GM19193 (cell line): ENCODE data around the gene PDZD7.

Experiments
- POLR2A ChIP-seq: IDR thresholded peaks from 4 replicates; pipeline ENCODE4 v1.6.1; 2011; ENCODE audit not compliant: insufficient read depth, insufficient read length; ENCODE audit errors: extremely low read depth

The PDZD7 gene

DNA sequence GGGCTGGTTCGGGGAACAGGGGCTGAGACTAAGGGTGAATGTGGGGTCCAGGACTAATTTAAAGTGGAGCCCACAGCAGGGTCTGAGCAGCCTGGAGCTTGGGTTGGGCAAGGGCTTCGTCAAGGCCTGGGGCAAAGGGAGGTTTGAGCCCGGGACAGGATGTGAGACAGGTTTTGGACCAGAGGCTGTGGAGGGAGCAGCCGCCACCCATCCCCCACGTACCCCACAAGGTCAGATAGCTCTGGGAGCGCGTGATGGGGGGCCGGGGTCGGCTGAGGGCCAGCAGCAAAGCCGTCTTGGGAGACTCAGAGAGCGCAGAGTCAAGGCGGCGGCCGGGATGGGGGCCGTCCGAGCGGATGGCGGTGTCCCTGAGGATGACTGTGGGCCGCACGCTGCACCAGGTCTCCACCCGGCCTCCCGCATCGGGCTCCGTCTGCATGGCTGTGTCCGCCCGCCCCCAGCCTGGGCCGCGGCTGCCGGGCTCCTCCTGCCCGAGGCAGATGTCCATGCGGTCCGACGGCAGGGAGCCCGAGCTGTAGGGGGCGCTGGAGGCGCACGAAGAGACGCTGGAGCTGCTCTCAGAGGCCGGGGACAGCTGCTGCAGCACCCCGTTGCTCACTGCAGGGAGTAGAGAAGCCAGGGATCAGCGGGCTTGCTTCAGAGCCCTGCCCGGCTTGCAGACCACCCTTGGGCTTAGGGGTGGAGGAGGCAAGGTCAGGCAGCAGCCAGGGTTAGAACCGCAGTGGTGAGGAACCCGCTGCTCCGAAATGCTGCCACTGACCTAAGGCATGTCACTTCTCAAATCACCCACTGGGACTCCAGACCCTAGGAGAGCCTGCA is 12.1 kb downstream of the PDZD7 start:
- no peak for TF ChIP-seq POLR2A

DNA sequence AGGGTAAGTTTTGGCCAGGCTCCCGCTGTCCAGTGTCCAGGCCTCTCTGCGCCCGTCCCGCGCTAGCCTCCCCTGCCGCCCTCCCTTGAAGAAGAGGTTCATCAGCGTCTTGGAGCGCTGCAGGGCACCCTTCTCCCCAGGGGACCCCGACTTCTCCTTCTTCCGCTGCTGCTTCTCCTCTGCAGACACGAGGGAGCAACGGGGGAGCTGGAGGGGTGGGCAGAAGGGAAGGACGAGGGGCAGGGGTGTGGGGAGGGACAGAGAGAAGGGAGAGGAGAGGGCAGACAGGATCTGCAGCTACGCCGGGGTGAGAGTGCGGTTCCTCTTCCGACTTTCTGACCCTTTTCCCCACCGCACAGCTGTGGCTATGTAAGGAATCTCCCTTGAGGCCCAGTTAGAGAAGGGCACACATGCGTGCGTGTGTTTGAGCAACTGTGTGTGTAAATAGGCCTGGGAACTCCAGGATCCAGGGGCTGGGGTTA is 12.8 kb downstream of the PDZD7 start:
- TF ChIP-seq POLR2A, result no peak

DNA sequence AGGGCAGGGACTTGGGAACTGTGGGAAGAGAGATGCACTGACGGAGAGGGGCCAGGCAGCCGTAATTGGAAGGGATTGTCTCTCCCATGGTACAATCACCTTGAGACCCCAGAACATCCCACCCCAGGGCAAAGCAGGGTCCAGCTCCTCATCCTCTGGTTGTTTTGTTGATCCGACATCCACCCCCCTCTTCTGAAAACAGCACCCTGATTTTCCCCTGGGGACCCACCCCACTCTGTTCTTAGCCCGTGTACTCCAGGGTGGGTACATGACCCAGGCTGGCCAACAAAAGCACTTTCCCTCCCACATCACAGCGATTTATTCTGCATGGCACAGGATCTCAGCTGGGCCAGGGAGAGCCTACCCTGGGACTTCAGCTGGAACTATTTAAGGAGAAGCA is 14.1 kb downstream of the PDZD7 start:
- TF ChIP-seq POLR2A, result no peak

DNA sequence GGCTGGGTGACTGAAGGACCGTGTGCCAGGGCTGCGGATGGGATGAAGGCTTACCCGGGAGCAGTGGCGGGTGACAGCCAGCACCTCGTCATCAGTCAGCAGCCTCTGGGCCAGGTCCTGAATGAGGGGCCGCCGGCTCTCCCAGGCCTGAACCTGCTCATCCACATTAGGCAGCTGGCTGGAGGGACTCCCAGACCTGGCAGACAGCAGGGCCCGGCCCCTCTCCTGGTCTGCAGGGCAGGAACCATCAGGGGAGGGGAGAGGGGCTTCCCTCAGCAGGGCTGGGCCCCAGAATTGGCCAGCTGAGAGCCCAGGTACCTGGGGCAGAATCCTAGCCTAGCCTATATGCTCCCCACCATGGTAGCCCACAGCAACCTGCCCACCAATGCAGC is 15.4 kb downstream of the PDZD7 start:
- TF ChIP-seq POLR2A, result no peak

DNA sequence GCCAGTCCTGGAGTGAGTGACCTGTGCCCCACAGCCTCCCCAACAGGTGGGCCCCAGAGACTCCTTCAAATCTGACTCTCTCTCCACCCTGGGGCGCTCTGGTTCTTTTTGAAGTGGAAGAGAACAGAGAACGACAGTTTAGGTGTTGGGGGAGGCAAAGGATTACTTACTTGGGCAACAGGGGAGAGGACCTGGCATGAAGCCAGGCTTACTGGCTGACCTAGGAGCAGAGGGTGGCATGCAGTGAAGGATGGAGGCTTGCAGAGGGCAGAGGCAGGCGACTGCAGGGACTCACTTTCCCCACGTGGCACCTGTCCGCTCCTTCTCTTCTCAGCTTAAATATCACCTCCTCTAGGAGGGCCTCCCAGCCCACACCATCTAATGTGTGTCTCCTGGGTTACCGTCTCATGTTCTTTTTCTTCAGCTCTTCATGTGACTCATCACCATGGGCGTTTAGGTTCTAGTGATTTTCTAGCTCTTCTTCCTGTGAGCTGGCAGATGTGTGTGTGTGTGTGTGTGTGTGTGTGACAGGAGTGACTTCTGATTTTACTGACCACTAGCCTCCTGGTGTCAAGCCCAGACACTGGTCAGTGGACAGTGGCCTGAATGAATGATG is 15.9 kb downstream of the PDZD7 start:
- TF ChIP-seq POLR2A, result no peak

DNA sequence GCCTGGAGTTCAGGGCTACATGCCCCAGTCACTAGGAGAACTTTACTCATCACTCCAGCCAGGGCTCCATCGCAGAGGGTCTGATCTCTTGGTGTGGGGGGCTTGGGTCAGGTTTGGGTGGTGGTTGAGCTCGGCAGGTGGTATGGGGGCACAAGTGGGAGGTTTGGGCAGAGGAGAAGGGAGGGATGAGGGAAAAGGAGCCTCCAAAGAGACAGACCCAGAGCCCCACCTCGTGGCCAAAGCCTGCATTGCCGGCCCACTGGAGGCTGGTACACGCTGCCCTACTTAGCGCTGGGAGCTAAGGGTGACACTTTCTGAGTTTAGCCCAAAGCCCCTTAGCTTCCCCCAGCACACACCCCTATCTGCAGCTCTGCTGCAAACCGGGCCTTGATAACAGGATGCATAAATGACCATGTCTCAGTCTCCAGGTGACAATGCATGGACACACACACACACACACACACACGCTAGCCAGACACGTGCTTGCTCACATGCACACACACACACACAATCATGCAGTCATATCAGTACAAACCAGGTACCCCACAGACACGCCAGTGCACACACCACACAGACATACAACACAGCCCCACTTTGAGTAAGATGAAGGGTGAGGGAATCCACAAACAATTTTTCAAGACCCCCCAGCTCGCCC is 16.6 kb downstream of the PDZD7 start:
- no peak for TF ChIP-seq POLR2A

DNA sequence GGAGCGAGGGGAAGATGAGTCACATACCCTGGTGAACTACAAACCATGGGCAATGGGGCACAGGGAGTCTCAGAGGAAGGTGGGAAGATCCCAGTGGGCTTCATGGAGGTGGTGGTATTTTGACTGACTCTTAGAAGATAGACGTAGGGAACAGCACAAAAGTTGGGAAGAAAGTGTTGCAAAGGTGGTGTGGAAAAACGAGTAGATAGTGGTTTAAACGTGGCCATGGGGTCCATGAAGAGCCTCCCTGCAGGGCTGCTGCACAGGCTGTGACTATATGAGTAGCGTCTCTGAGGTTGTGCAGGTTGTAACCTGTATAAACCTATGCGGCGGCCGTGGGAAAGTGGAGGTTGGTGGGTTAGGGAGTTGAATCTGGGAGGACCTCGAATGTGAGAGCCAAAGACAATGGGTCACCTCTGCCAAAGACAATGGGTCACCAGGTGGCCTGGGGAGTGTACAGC is 17.5 kb downstream of the PDZD7 start:
- TF ChIP-seq POLR2A, result no peak

DNA sequence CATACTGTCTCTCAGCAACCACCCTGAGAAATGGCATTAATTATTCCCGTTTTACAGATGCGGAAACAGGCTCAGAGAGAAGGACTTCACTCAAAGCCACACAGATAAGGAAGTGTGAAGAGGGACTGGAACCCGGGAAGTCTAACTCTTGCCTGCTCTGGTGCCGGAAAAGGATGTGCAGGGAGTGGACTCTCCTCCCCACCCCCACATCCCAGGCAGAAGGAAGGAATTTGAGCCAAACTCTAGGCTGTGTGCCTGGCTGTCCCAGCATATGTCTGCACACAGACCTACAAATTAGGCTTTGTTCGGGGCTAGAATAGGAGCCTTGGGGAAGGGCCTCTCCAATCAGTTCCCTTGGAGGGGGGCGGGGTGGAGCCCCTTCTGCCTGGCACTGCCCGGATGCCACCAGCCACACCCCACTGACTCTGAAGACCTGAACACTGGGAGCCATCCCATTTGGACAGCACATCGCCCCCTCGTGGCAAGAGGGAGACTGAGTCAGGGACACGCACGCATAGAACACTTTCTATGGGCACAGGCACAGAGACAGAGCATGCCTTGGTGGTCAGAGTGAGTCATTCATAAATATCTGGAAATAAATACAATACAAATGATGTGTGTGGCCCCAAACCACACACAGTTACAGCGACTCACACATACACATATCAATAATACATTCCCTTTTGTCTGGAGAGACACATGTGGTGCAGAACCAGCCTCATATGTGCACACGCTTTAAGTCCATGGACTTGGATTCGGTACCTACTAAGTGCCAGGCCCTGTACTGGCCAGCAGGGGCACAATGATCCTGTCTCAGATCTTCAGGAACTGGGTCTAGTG is 18.2 kb downstream of the PDZD7 start:
- TF ChIP-seq POLR2A, result no peak

DNA sequence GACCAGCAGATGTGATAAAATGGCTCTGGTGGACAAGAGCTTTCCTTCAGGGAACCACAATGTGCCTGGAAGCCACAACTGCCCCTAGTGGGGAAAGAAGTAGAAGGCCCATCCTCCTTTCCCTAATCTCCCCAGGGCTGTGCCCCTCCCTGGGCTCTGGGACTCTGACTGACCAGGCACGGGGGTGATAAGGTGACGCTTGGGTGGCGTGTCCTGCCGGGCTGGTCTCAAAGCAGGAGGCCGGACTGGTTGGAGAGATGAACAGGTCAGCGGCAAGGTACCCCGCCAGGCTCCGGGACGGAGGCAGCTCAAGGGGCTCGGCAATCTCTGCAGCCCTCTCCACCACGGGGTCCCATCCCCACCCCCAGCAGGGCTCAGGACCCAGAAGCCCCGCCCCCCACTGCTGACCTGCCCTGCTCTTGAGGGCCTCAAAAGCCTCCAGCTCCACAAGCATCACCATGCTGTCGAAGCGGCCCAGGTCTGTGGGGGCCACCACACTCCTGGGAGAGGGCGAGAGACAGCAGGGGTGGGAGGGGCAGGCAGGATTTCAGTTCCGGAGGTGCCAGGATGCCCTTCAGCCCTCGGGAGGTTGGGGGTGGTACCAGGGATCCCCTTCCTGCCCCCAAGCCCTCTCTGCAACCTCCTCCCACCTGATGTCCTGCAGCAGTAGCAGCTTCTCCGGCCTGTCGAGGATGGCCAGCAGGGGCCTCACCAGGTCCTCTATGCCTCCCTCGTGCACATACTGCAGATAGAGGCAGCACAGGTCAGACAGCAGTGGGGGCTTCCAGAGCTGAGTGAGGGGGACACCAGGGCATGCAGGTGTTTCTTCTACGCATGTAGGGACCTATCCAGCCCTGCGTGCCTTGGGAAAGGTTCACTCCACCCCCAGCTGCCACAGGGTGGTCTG is 19.2 kb downstream of the PDZD7 start:
- TF ChIP-seq POLR2A, result no peak

DNA sequence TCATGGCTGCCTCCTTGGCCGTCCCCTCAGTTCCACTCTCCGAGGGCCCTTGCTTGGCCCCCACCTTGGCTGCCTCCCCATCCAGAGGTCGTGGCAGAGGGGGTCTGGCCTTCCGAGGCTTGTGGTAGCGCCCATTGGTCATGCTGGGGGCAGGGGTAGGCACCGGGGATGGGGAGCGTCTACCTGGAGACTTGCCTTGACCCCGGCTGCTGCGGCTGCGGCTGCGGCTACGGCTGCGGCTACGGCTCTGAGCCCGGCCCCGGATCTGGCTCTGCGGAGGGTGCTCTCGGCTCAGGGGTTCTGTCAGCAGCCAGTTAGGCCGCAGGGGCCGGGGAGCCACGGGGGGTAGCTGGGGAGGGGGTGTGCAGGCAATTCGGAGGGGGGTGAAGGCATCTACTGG is 20.6 kb downstream of the PDZD7 start:
- no peak for TF ChIP-seq POLR2A

DNA sequence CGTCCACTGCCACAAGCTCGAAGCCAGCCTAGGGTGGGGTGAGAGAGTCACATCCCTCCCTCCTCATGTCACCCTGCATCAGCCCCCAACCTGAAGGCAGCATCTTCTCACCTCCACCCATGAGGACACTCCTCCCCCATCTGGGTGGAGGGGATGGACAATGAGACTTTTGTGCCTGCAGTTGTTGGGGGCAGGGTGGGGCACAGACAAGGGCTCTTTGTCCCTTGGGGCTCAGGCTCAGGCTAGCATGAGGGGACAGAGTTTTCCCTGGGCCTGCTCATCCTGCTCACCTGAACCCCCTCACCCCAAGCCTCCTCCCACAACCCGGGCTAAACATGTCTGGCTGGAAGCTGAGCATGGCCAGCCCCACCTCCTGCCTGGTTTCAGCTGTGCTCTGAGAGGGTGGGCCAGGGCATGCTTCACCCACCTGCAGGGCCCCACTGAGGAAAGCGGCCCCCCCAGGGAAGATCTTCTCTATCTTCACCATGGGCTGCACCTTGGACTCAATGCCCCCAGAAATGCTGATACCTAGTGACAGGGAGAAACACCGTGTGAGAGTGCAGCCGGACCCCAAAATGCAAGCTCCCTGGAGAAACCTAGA is 22.0 kb downstream of the PDZD7 start:
- no peak for TF ChIP-seq POLR2A

DNA sequence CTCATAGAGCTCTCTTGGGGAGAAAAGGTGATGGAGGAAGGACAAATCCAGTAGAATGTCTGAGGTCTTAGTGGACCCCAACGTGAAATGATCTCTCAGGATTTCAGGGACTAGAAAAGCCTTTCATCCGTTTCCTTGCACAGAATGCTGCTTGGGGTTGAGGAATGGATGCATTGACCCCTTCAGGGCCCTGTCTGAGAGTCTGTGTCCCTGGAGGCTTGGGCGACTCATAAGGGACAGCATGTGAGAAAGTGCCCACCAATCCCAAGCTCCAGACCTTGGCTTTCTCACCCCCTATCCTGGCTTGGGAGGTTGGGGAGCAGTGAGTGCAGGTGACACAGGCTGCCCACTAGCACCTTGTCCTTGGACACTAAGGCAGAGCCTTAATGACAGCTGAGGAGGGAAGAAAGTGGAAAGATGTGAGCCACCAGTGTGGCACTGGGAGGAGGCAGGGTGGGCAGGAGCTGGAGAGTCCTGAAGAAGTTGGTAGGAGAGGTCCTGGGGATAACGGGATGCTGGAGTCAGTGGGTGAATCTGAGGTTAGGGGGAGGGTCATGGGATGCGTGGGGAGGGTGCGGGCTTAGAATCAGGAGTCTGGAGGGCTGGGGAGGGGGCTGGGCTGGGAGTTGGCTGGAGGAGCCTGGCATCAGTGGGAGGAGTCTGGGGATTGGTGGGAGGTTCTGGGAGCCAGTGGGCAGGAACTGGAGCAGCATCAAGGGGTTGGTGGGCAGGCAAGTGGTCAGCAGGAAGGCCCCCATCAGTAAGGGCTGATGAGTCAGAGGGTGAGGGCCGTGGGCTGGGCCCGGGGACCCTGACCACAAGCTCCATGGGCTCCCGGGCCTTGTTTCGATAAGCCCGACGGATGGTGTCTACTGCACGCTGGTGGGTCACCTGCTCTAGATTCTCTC is 22.8 kb downstream of the PDZD7 start:
- no peak for TF ChIP-seq POLR2A
